ENCODE results near the gene RIC8A. TPM values are rescaled to one million over a fixed set of nuclear protein-coding genes. Genes with fewer than 3 reads are reported as not detected.

The RIC8A gene
- total RNA-seq, 4 donors from 2014 or later, result 76.8 to 137 (median 123) TPM

DNA sequence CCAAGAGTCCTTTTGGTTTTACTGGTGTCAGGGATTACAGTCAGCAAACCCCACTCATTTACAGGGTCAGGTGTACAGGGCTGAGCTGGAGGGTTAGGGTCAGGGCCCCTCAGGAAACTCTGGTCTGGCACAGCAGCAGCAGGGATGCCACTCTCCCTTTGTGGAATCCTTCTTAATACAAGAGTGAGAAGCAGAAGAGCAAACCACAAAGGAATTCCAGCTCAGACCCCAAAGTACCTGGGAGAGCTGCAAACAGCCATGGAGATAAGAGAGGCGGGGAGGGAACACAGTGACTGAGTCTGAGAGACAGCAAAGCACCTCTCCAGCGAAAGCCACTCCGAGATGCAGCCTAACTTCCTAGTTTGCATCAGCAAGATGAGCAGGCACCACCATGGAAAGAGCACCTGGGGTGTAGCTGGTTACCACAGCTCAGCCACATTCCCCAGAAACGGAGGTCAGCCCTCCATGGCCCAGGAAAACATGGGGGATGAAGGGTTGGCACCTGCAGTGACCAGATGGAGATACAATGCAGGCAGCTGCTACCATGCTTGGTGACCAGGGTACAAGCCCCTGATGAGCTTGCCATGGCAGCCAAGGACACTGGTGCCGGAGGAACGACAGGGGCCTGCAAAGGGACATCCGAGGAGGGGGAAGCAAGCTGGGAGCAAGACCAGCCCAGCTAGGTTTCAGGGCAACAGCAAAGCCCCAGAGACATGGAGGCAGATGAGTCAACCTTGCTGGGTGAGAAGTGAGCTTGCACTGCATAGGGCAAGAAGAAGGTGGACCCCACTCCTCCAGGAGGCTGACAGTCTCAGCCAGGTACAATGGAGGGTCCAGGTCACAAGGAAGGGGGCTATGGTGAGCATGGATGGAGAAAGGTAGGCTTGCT lies 4.2 kb upstream of the RIC8A start:
- no peak for DNase-seq (ENCODE audit: extremely low spot score)
- no peaks in the 10 kb centered on the region for H3K9me3 ChIP-seq
- H3K4me1 ChIP-seq, result peaks cover 16 to 40% (median 37%) of the 10 kb centered on the region in 4 donors
- TF ChIP-seq EP300 (IDR thresholded peaks at IDR 0.05) (no peak), POLR2AphosphoS5 (IDR thresholded peaks at IDR 0.05) (no peak), POLR2A (IDR thresholded peaks at IDR 0.05; ENCODE audit: low read depth) (no peak)
- TF ChIP-seq, protein P1, sequence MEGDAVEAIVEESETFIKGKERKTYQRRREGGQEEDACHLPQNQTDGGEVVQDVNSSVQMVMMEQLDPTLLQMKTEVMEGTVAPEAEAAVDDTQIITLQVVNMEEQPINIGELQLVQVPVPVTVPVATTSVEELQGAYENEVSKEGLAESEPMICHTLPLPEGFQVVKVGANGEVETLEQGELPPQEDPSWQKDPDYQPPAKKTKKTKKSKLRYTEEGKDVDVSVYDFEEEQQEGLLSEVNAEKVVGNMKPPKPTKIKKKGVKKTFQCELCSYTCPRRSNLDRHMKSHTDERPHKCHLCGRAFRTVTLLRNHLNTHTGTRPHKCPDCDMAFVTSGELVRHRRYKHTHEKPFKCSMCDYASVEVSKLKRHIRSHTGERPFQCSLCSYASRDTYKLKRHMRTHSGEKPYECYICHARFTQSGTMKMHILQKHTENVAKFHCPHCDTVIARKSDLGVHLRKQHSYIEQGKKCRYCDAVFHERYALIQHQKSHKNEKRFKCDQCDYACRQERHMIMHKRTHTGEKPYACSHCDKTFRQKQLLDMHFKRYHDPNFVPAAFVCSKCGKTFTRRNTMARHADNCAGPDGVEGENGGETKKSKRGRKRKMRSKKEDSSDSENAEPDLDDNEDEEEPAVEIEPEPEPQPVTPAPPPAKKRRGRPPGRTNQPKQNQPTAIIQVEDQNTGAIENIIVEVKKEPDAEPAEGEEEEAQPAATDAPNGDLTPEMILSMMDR (IDR thresholded peaks at IDR 0.05), result no peak
- WGBS, result 87% methylated on average over 7 of the region's 7 CpGs
- H3K4me3 ChIP-seq, result no peak overlapping the region
- H3K36me3 ChIP-seq, result peaks cover 13 to 64% (median 53%) of the 10 kb centered on the region in 4 donors
- no peak overlapping the region for H3K27ac ChIP-seq (replicated peaks in 1 of 4)
- no peaks in the 10 kb centered on the region for H3K27me3 ChIP-seq
- intact Hi-C loops (cut with DNase I), result loop anchor here (10.0 kb wide), 1 partner anchor 162 kb away; the partner anchor contains the start of gene B4GALNT4

DNA sequence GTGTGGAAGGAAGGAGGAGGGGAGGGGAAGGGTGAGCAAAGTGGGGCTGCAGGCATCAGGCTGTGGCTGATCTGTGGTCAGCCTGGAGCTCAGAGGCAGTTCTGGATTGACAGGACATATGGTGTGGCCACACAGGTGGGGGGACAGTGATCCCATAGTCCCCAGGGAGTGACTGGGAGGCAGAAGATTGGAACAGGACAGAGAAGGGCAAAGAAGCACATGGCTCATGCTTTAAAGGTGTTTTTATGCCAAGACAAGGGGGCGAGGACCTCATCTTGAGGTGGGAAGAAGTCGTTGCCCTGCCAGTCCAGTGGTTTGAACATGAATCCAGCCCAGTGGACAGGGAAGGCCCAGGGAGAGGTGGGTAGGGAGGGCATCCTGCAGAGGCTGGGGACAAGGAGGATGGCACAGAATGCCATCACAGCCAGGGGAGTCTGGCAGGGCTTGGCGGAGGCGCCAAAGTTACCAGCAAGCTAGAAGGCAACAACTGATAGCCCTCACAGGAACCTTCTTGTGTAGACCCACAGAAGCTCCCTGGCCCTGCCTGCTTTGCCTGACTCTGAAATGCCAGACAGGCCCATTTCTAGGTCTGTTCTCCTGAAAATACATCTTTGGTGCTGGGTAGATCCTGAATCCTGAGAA lies 3.4 kb upstream of the RIC8A start:
- H3K27ac ChIP-seq (replicated peaks in 1 of 4), result no peak overlapping the region
- H3K4me3 ChIP-seq, result no peak overlapping the region
- 80% methylated on average over 4 of the region's 4 CpGs for WGBS
- peaks cover 13 to 64% (median 53%) of the 10 kb centered on the region in 4 donors for H3K36me3 ChIP-seq
- H3K27me3 ChIP-seq, result no peaks in the 10 kb centered on the region
- intact Hi-C loops (cut with DNase I), result loop anchor here (10.0 kb wide), 1 partner anchor 161 kb away; the partner anchor contains the start of gene B4GALNT4
- DNase-seq (ENCODE audit: extremely low spot score), result no peak
- TF ChIP-seq POLR2AphosphoS5 (IDR thresholded peaks at IDR 0.05) (no peak), POLR2A (IDR thresholded peaks at IDR 0.05; ENCODE audit: low read depth) (no peak), EP300 (IDR thresholded peaks at IDR 0.05) (no peak)
- TF ChIP-seq, protein P1 (IDR thresholded peaks at IDR 0.05), result no peak
- no peaks in the 10 kb centered on the region for H3K9me3 ChIP-seq
- H3K4me1 ChIP-seq, result peaks cover 17 to 42% (median 38%) of the 10 kb centered on the region in 4 donors

DNA sequence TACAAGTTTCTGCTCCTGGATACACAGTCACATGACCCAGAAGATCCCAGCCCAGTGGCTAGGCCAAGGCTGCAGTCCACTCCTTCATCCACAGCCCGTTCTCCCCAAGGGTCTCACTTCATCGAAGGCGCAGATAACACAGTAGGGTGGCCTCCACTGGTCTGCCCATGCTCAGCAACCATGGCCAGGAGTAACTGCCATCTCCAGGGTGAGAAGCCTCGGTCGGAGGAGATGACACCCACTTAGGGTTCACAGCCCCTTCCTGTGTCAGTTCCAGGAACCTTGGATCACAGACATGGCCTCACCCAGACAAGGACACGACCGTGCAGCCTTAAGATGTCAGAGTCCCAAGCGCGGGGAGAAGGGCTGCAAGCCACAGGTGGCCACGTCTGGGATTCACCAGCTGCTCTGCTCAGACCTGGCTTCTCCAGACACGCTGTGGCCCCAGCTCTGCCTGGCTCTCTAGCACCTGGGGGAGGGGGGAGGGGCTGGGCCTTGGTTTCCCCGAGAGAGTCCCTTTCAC lies 2.9 kb upstream of the RIC8A start:
- intact Hi-C loops (cut with DNase I), result loop anchor here (10.0 kb wide), 1 partner anchor 160 kb away; the partner anchor contains the start of gene B4GALNT4

More for the DNA sequence above, 2.9 kb upstream of the RIC8A start:
- no peak for DNase-seq (ENCODE audit: extremely low spot score)
- H3K4me1 ChIP-seq, result peaks cover 23 to 48% (median 44%) of the 10 kb centered on the region in 4 donors
- H3K27ac ChIP-seq (replicated peaks in 1 of 4), result no peak overlapping the region
- peaks cover 13 to 68% (median 54%) of the 10 kb centered on the region in 4 donors for H3K36me3 ChIP-seq
- no peaks in the 10 kb centered on the region for H3K9me3 ChIP-seq
- no peak for TF ChIP-seq EP300 (IDR thresholded peaks at IDR 0.05)
- TF ChIP-seq POLR2A (IDR thresholded peaks at IDR 0.05; ENCODE audit: low read depth), result no peak
- TF ChIP-seq, protein P1 (IDR thresholded peaks at IDR 0.05), result no peak
- TF ChIP-seq POLR2AphosphoS5 (IDR thresholded peaks at IDR 0.05), result no peak
- H3K4me3 ChIP-seq, result no peak overlapping the region
- 85% methylated on average over 9 of the region's 12 CpGs for WGBS
- no peaks in the 10 kb centered on the region for H3K27me3 ChIP-seq
